Tibial nerve (tissue), 3 donors: ENCODE data around the gene DPH3.

Experiments used
- CTCF ChIP-seq, 5 experiments: fragments of 200-600 bp in 3 of 5; fragments of 450-650 bp in 2 of 5; sonication (generic) in 3 of 5; IDR thresholded peaks; one replicate each; pipeline ENCODE4 v1.5.1; 2016 to 2019; ENCODE audit warnings: antibody characterized with exemption in 5 of 5, mild to moderate bottlenecking in 3 of 5, moderate library complexity in 2 of 5
- POLR2A ChIP-seq, 2 donors: fragments of 450-650 bp; IDR thresholded peaks; one replicate each; pipeline ENCODE4 v1.6.1; 2017; ENCODE audit warnings: antibody characterized with exemption in 2 of 2, mild to moderate bottlenecking in 2 of 2, moderate library complexity in 2 of 2

- TF ChIP-seq CTCF (IDR thresholded peaks at IDR 0.05) (no peak), POLR2A (IDR thresholded peaks at IDR 0.05) (no peak)
Observed at GRCh38 chr3:16231983-16232382, 32.8 kb downstream of the DPH3 start.
